Measurements from ENCODE around the gene DGCR8.

DNA sequence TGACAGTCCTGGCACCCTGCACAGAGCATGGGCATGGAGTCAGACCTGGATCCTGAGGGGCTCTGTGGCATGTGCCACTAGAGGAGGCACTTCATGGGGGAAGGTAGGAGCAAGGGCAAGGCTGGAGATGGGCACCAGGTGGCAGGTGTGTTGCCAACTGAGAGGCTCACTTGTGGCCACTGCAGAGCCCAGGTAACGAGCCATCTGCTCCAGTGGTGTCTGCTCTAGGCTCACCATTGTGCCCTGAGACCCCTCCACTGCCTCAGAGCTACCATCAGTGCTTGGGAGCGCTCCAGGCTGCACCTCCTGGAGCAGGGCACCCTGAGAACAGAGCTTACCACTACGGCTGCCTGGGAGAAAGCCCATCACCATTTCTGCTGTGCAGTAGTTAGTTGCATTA is 50.3 kb downstream of the DGCR8 start:
- TF ChIP-seq, protein P1, sequence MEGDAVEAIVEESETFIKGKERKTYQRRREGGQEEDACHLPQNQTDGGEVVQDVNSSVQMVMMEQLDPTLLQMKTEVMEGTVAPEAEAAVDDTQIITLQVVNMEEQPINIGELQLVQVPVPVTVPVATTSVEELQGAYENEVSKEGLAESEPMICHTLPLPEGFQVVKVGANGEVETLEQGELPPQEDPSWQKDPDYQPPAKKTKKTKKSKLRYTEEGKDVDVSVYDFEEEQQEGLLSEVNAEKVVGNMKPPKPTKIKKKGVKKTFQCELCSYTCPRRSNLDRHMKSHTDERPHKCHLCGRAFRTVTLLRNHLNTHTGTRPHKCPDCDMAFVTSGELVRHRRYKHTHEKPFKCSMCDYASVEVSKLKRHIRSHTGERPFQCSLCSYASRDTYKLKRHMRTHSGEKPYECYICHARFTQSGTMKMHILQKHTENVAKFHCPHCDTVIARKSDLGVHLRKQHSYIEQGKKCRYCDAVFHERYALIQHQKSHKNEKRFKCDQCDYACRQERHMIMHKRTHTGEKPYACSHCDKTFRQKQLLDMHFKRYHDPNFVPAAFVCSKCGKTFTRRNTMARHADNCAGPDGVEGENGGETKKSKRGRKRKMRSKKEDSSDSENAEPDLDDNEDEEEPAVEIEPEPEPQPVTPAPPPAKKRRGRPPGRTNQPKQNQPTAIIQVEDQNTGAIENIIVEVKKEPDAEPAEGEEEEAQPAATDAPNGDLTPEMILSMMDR (conservative IDR thresholded peaks at IDR 0.05; ENCODE audit: low read depth, low read length), result no peak
- TF ChIP-seq MAFK (IDR thresholded peaks at IDR 0.05; ENCODE audit: low read depth, low read length) (no peak), POLR2A (IDR thresholded peaks at IDR 0.05; ENCODE audit: low read depth, low read length) (no peak), RAD21 (IDR thresholded peaks at IDR 0.05; ENCODE audit: low read length) (no peak), CEBPB (IDR thresholded peaks at IDR 0.05; ENCODE audit: low read depth, low read length) (no peak), BHLHE40 (IDR thresholded peaks at IDR 0.05; ENCODE audit: low read depth, low read length) (no peak), FOS (IDR thresholded peaks at IDR 0.05; ENCODE audit: low read depth, low read length) (no peak)
- TF ChIP-seq, protein P2, sequence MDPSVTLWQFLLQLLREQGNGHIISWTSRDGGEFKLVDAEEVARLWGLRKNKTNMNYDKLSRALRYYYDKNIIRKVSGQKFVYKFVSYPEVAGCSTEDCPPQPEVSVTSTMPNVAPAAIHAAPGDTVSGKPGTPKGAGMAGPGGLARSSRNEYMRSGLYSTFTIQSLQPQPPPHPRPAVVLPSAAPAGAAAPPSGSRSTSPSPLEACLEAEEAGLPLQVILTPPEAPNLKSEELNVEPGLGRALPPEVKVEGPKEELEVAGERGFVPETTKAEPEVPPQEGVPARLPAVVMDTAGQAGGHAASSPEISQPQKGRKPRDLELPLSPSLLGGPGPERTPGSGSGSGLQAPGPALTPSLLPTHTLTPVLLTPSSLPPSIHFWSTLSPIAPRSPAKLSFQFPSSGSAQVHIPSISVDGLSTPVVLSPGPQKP (IDR thresholded peaks at IDR 0.05; ENCODE audit: borderline replicate concordance, low read depth, low read length), result no peak
